OCI-M2 (cell line): ENCODE measurements around the gene NUDCD3.

Experiments used
- DNase-seq: peaks from one replicate; lab custom pipeline; 2025; ENCODE audit not compliant: unreplicated experiment; lab: John Stamatoyannopoulos, UW

NUDCD3 gene

GRCh38 chr7:44482502-44483485, 7.7 kb downstream of the NUDCD3 start:
- no peak for DNase-seq

GRCh38 chr7:44477938-44478337, 12.5 kb downstream of the NUDCD3 start:
- DNase-seq = no peak

GRCh38 chr7:44477063-44477830, 13.2 kb downstream of the NUDCD3 start:
- DNase-seq = no peak

GRCh38 chr7:44476313-44476712, 14.1 kb downstream of the NUDCD3 start:
- DNase-seq = no peak

- no peak for DNase-seq
Observed at GRCh38 chr7:44473295-44473694, 17.2 kb downstream of the NUDCD3 start.

GRCh38 chr7:44472843-44473242, 17.6 kb downstream of the NUDCD3 start:
- no peak for DNase-seq

- no peak for DNase-seq
Observed at GRCh38 chr7:44471850-44472249, 18.6 kb downstream of the NUDCD3 start.

- no peak for DNase-seq
Observed at GRCh38 chr7:44471436-44471835, 19.0 kb downstream of the NUDCD3 start.

- DNase-seq = no peak
Observed at GRCh38 chr7:44470628-44471245, 19.7 kb downstream of the NUDCD3 start.

GRCh38 chr7:44470135-44470479, 20.4 kb downstream of the NUDCD3 start:
- DNase-seq = no peak

- no peak for DNase-seq
Observed at GRCh38 chr7:44469461-44470134, 20.9 kb downstream of the NUDCD3 start.

GRCh38 chr7:44467217-44467548, 23.3 kb downstream of the NUDCD3 start:
- no peak for DNase-seq

GRCh38 chr7:44466300-44467216, 23.9 kb downstream of the NUDCD3 start:
- DNase-seq = no peak

- DNase-seq = no peak
Observed at GRCh38 chr7:44465490-44465889, 25.0 kb downstream of the NUDCD3 start.

- no peak for DNase-seq
Observed at GRCh38 chr7:44463169-44463808, 27.2 kb downstream of the NUDCD3 start.

GRCh38 chr7:44461387-44461786, 29.1 kb downstream of the NUDCD3 start:
- DNase-seq = no peak

- no peak for DNase-seq
Observed at GRCh38 chr7:44460325-44460724, 30.1 kb downstream of the NUDCD3 start.

- no peak for DNase-seq
Observed at GRCh38 chr7:44455155-44455554, 35.3 kb downstream of the NUDCD3 start.

GRCh38 chr7:44454348-44454747, 36.1 kb downstream of the NUDCD3 start:
- no peak for DNase-seq

GRCh38 chr7:44451123-44451522, 39.3 kb downstream of the NUDCD3 start:
- DNase-seq = no peak
